ENCODE measurements around the gene IGF2BP2. TPM values are rescaled to one million over a fixed set of nuclear protein-coding genes. Genes with fewer than 3 reads are reported as not detected.

Gene IGF2BP2
- total and polyA plus RNA-seq, 2 donors from 2014 or later: 7.7 to 26.9 TPM

GRCh38 chr3:185862920-185863319, 38.1 kb upstream of the IGF2BP2 start:
- H3K27ac ChIP-seq (ENCODE audit: low read depth in 2 of 2, low read length in 2 of 2): no peak overlapping the region
- H3K9me3 ChIP-seq (ENCODE audit: control insufficient read depth in 2 of 3, insufficient read depth in 1 of 3, low read length in 3 of 3): no peaks in the 10 kb centered on the region
- no peak for FAIRE-seq
- TF ChIP-seq CTCF (IDR thresholded peaks at IDR 0.05; ENCODE audit: borderline replicate concordance, extremely low read depth, insufficient read depth): no peak
- H3K27me3 ChIP-seq (ENCODE audit: control insufficient read depth, insufficient read depth, low read length): no peaks in the 10 kb centered on the region
- no peaks in the 10 kb centered on the region for H3K4me1 ChIP-seq (ENCODE audit: control insufficient read depth in 2 of 3, insufficient read depth in 2 of 3, low read depth in 1 of 3, low read length in 3 of 3)
- no peaks in the 10 kb centered on the region for H3K36me3 ChIP-seq (ENCODE audit: control insufficient read depth in 2 of 3, insufficient read depth in 3 of 3, low read length in 3 of 3)
- DNase-seq: no peak
- H3K9ac ChIP-seq (ENCODE audit: low read length in 3 of 3): no peak overlapping the region
- no peak overlapping the region for H3K4me3 ChIP-seq (ENCODE audit: low read length in 3 of 3)
- intact Hi-C loops (cut with DNase I): no loop called here

- no peak for TF ChIP-seq CTCF (IDR thresholded peaks at IDR 0.05; ENCODE audit: borderline replicate concordance, extremely low read depth, insufficient read depth)
- Histone ChIP-seq H3K4me1 (ENCODE audit: control insufficient read depth in 2 of 3, insufficient read depth in 2 of 3, low read depth in 1 of 3, low read length in 3 of 3) (no peaks in the 10 kb centered on the region), H3K4me3 (ENCODE audit: low read length in 3 of 3) (no peak overlapping the region), H3K9ac (ENCODE audit: low read length in 3 of 3) (no peak overlapping the region), H3K36me3 (ENCODE audit: control insufficient read depth in 2 of 3, insufficient read depth in 3 of 3, low read length in 3 of 3) (no peaks in the 10 kb centered on the region), H3K27me3 (ENCODE audit: control insufficient read depth, insufficient read depth, low read length) (no peaks in the 10 kb centered on the region), H3K9me3 (ENCODE audit: control insufficient read depth in 2 of 3, insufficient read depth in 1 of 3, low read length in 3 of 3) (peaks cover 0 to 5% (median 0%) of the 10 kb centered on the region in 3 donors), H3K27ac (ENCODE audit: low read depth in 2 of 2, low read length in 2 of 2) (no peak overlapping the region)
- FAIRE-seq (no peak), DNase-seq (no peak)
- intact Hi-C loops (cut with DNase I): no loop called here
These were observed 34.6 kb upstream of the IGF2BP2 start for GRCh38 chr3:185859294-185859972.

GRCh38 chr3:185858502-185859225, 33.8 kb upstream of the IGF2BP2 start:
- no peak for DNase-seq
- Histone ChIP-seq H3K4me1 (ENCODE audit: control insufficient read depth in 2 of 3, insufficient read depth in 2 of 3, low read depth in 1 of 3, low read length in 3 of 3) (no peaks in the 10 kb centered on the region), H3K27me3 (ENCODE audit: control insufficient read depth, insufficient read depth, low read length) (no peaks in the 10 kb centered on the region), H3K27ac (ENCODE audit: low read depth in 2 of 2, low read length in 2 of 2) (no peak overlapping the region), H3K36me3 (ENCODE audit: control insufficient read depth in 2 of 3, insufficient read depth in 3 of 3, low read length in 3 of 3) (no peaks in the 10 kb centered on the region), H3K9ac (ENCODE audit: low read length in 3 of 3) (no peak overlapping the region), H3K9me3 (ENCODE audit: control insufficient read depth in 2 of 3, insufficient read depth in 1 of 3, low read length in 3 of 3) (peaks cover 0 to 5% (median 0%) of the 10 kb centered on the region in 3 donors), H3K4me3 (ENCODE audit: low read length in 3 of 3) (no peak overlapping the region)
- no peak for FAIRE-seq
- intact Hi-C loops (cut with DNase I): no loop called here
- no peak for TF ChIP-seq CTCF (IDR thresholded peaks at IDR 0.05; ENCODE audit: borderline replicate concordance, extremely low read depth, insufficient read depth)

Measured in kidney (tissue), 14 donors.